Gastrocnemius medialis (tissue), 4 donors: ENCODE data around the gene EEIG1. TPM values are rescaled to one million over a fixed set of nuclear protein-coding genes. Genes with fewer than 3 reads are reported as not detected.

Source experiments
- ATAC-seq, 2 donors: fragments of 150-250 bp; one replicate each; pipeline ENCODE4 v1.9.1; 2016
- DNase-seq, 2 donors: peaks; one replicate each; pipeline ENCODE4 v3.0.0-alpha.2; 2019
- H3K27ac ChIP-seq, 4 donors: fragments of 200-600 bp; sonication (generic); 1 replicate in 1 of 4; 2 replicates in 3 of 4; pipeline ENCODE4 v1.5.1; 2016 to 2018; ENCODE audit warnings: mild to moderate bottlenecking in 2 of 4, moderate library complexity in 1 of 4
- H3K27me3 ChIP-seq, 3 donors: fragments of 200-600 bp; sonication (generic) in 2 of 3; 1 replicate in 1 of 3; 2 replicates in 2 of 3; pipeline versions ENCODE4 v1.5.1 to v1.6.0; 2016 to 2019; ENCODE audit warnings: mild to moderate bottlenecking in 1 of 3, moderate library complexity in 1 of 3
- H3K36me3 ChIP-seq, 2 donors: fragments of 200-600 bp; sonication (generic) in 1 of 2; one replicate each; pipeline ENCODE4 v1.5.1; 2017 to 2018
- H3K4me1 ChIP-seq, 2 donors: fragments of 200-600 bp; sonication (generic) in 1 of 2; one replicate each; pipeline ENCODE4 v1.5.1; 2016 to 2017; ENCODE audit warnings: mild to moderate bottlenecking in 2 of 2
- H3K4me3 ChIP-seq, 4 donors: fragments of 200-600 bp; sonication (generic) in 3 of 4; 1 replicate in 1 of 4; 2 replicates in 3 of 4; pipeline ENCODE4 v1.5.1; 2016 to 2019; ENCODE audit warnings: mild to moderate bottlenecking in 2 of 4
- H3K9me3 ChIP-seq, 3 donors: fragments of 200-600 bp; sonication (generic) in 2 of 3; 1 replicate in 1 of 3; 2 replicates in 2 of 3; pipeline ENCODE4 v1.5.1; 2016 to 2019
- CTCF ChIP-seq, 5 experiments: fragments of 450-650 bp in 3 of 5; fragments of 200-600 bp in 2 of 5; sonication (generic) in 2 of 5; IDR thresholded peaks in 4 of 5; conservative IDR thresholded peaks in 1 of 5; 1 replicate in 4 of 5; 2 replicates in 1 of 5; pipeline ENCODE4 v1.5.1; 2016 to 2019; ENCODE audit warnings: antibody characterized with exemption in 5 of 5, mild to moderate bottlenecking in 3 of 5, moderate library complexity in 3 of 5
- POLR2A ChIP-seq, 2 donors: fragments of 450-650 bp; IDR thresholded peaks; one replicate each; pipeline ENCODE4 v1.6.1; 2017; ENCODE audit warnings: antibody characterized with exemption in 2 of 2, mild to moderate bottlenecking in 2 of 2, moderate library complexity in 2 of 2
- in situ Hi-C, 4 donors: fragments of 200-750 bp; cut with MboI; loops; one replicate each; pipeline versions ENCODE4 v1.15.0 to v1.8.0; 2017; ENCODE audit warnings: low sequenced_read_pairs in 4 of 4
- intact Hi-C: fragments of 100-400 bp; cut with DNase I; formaldehyde crosslinking; loops from one replicate; pipeline ENCODE4 v1.15.1; 2023; ENCODE audit warnings: low total_unique reads
- total RNA-seq, 4 donors: library from RNA; depleted of rRNA; stranded (reverse); fragments of >200 nt; gene quantifications; one replicate each; pipeline versions ENCODE4 v1.1.0 to v1.2.3, GENCODE V29; 2016

The EEIG1 gene
- total RNA-seq, 4 donors from 2014 or later = 1.8 to 4.5 (median 2.8) TPM

- intact Hi-C loops = no loop called here
- no peak for ATAC-seq
- TF ChIP-seq CTCF (IDR thresholded peaks at IDR 0.05 in 4 of 5, conservative IDR thresholded peaks at IDR 0.05 in 1 of 5) = no peak
- no peak for TF ChIP-seq POLR2A (IDR thresholded peaks at IDR 0.05)
Observed at GRCh38 chr9:128020692-128021091, 39.9 kb upstream of the EEIG1 start.

GRCh38 chr9:128015696-128016095 lies 34.9 kb upstream of the EEIG1 start:
- Histone ChIP-seq H3K4me3 (no peak overlapping the region), H3K27ac (no peak overlapping the region), H3K36me3 (no peaks in the 10 kb centered on the region), H3K9me3 (no peaks in the 10 kb centered on the region), H3K4me1 (no peaks in the 10 kb centered on the region), H3K27me3 (no peaks in the 10 kb centered on the region)
- TF ChIP-seq CTCF (IDR thresholded peaks at IDR 0.05 in 4 of 5, conservative IDR thresholded peaks at IDR 0.05 in 1 of 5) (no peak), POLR2A (IDR thresholded peaks at IDR 0.05) (no peak)
- in situ Hi-C loops = no loop called here
- DNase-seq (no peak), ATAC-seq (no peak)
- intact Hi-C loops = no loop called here

More at GRCh38 chr9:128020692-128021091, 39.9 kb upstream of the EEIG1 start:
- in situ Hi-C loops = no loop called here
- Histone ChIP-seq H3K4me1 (no peaks in the 10 kb centered on the region), H3K27ac (no peak overlapping the region), H3K36me3 (no peaks in the 10 kb centered on the region), H3K4me3 (no peak overlapping the region), H3K9me3 (no peaks in the 10 kb centered on the region), H3K27me3 (no peaks in the 10 kb centered on the region)
- DNase-seq = no peak

GRCh38 chr9:128011071-128011817 lies 30.5 kb upstream of the EEIG1 start:
- ATAC-seq = no peak

GRCh38 chr9:128009639-128010038 lies 28.9 kb upstream of the EEIG1 start:
- Histone ChIP-seq H3K36me3 (no peaks in the 10 kb centered on the region), H3K9me3 (no peaks in the 10 kb centered on the region), H3K27me3 (no peaks in the 10 kb centered on the region), H3K4me1 (no peaks in the 10 kb centered on the region), H3K4me3 (no peak overlapping the region), H3K27ac (no peak overlapping the region)
- intact Hi-C loops = no loop called here
- DNase-seq (no peak), ATAC-seq (no peak)
- in situ Hi-C loops = no loop called here
- TF ChIP-seq CTCF (IDR thresholded peaks at IDR 0.05 in 4 of 5, conservative IDR thresholded peaks at IDR 0.05 in 1 of 5) (no peak), POLR2A (IDR thresholded peaks at IDR 0.05) (no peak)

More at GRCh38 chr9:128011071-128011817, 30.5 kb upstream of the EEIG1 start:
- TF ChIP-seq POLR2A (IDR thresholded peaks at IDR 0.05) (no peak), CTCF (IDR thresholded peaks at IDR 0.05 in 4 of 5, conservative IDR thresholded peaks at IDR 0.05 in 1 of 5) (no peak)
- Histone ChIP-seq H3K9me3 (no peaks in the 10 kb centered on the region), H3K36me3 (no peaks in the 10 kb centered on the region), H3K4me3 (no peak overlapping the region), H3K27me3 (no peaks in the 10 kb centered on the region), H3K4me1 (no peaks in the 10 kb centered on the region), H3K27ac (no peak overlapping the region)
- intact Hi-C loops (no loop called here), in situ Hi-C loops (no loop called here)
- DNase-seq = no peak
